ENCODE data around the gene STK17B.

DNA sequence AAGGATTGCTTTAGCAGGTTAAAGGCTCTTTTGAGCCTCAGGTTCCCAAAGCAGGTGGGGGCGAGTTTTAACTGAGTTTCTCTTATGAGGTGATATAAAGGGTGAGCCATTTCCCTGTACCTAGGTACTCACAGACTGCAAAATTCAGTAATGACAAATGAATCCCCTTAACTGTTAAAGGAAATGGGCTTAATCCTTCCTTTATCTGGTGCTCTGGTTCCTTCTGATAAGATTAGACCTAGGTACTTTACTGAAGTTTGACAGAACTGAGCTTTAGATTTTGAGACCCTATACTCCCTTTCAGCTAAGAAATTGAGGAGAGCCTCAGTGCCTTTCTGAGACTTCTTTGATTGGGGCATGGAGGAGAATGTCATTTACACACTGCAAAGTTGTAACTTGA, 42.6 kb downstream of the STK17B start:
- TF ChIP-seq, protein P1, sequence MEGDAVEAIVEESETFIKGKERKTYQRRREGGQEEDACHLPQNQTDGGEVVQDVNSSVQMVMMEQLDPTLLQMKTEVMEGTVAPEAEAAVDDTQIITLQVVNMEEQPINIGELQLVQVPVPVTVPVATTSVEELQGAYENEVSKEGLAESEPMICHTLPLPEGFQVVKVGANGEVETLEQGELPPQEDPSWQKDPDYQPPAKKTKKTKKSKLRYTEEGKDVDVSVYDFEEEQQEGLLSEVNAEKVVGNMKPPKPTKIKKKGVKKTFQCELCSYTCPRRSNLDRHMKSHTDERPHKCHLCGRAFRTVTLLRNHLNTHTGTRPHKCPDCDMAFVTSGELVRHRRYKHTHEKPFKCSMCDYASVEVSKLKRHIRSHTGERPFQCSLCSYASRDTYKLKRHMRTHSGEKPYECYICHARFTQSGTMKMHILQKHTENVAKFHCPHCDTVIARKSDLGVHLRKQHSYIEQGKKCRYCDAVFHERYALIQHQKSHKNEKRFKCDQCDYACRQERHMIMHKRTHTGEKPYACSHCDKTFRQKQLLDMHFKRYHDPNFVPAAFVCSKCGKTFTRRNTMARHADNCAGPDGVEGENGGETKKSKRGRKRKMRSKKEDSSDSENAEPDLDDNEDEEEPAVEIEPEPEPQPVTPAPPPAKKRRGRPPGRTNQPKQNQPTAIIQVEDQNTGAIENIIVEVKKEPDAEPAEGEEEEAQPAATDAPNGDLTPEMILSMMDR (IDR thresholded peaks at IDR 0.05) = no peak
- no peak for TF ChIP-seq POLR2AphosphoS5 (IDR thresholded peaks at IDR 0.05)
